Panc1 (cell line): ENCODE results near the gene CDYL. TPM values are rescaled to one million over a fixed set of nuclear protein-coding genes. Genes with fewer than 3 reads are reported as not detected.

Source experiments
- ATAC-seq: fragments of 200-7000 bp; cut with Tn5 transposase; 2 replicates; pipeline ENCODE4 v1.9.1; 2020; ENCODE audit warnings: mild to moderate bottlenecking, moderate library complexity
- BruUV-seq: library from RNA; stranded (reverse); fragments of 400-500 nt; replicated peaks from 2 replicates; lab custom pipeline; 2021; lab: Mats Ljungman, UMichigan
- CTCF ChIA-PET: fragments of 300-600 bp; sonication (Branson Sonifier 250); formaldehyde crosslinking; loops from one replicate; lab custom pipeline; 2022; ENCODE audit warnings: antibody characterized with exemption; lab: Charles Lee
- POLR2A ChIA-PET: fragments of 300-600 bp; sonication (Branson Sonifier 250); formaldehyde crosslinking; loops from one replicate; lab custom pipeline; 2022; ENCODE audit warnings: antibody characterized with exemption; lab: Charles Lee
- DNase-seq: peaks from one replicate; pipeline ENCODE4 v3.0.0-alpha.2; 2010; ENCODE audit warnings: low read depth, low spot score
- H3K27ac ChIP-seq: 2 replicates; pipeline ENCODE4 v1.5.1; 2011; ENCODE audit warnings: mild to moderate bottlenecking, low read length, inconsistent platforms
- H3K27me3 ChIP-seq: fragments of 200-500 bp; sonication (Bioruptor generic); 2 replicates; pipeline ENCODE4 v1.6.0; 2014; ENCODE audit warnings: low read length, inconsistent platforms; ENCODE audit not compliant: control insufficient read depth, insufficient read depth
- H3K36me3 ChIP-seq: fragments of 200-500 bp; sonication (Bioruptor generic); 2 replicates; pipeline ENCODE4 v1.5.1; 2014; ENCODE audit warnings: inconsistent platforms, mild to moderate bottlenecking, low read length, moderate library complexity; ENCODE audit not compliant: control insufficient read depth, insufficient read depth
- H3K4me1 ChIP-seq: 2 replicates; pipeline ENCODE4 v1.5.1; 2011; ENCODE audit warnings: inconsistent platforms, mild to moderate bottlenecking, low read length, moderate library complexity; ENCODE audit not compliant: control insufficient read depth, insufficient read depth
- H3K4me3 ChIP-seq, 2 experiments: 2 replicates each; pipeline ENCODE4 v1.5.1; 2011 to 2012; ENCODE audit warnings: low read depth in 2 of 2, low read length in 2 of 2, mild to moderate bottlenecking in 2 of 2, inconsistent platforms in 1 of 2, moderate library complexity in 1 of 2
- H3K9me3 ChIP-seq: fragments of 200-500 bp; sonication (Bioruptor generic); 2 replicates; pipeline ENCODE4 v1.5.1; 2014; ENCODE audit warnings: low read depth, mild to moderate bottlenecking, inconsistent platforms, low read length, moderate library complexity; ENCODE audit not compliant: control insufficient read depth, insufficient read depth
- POLR2AphosphoS5 ChIP-seq: IDR thresholded peaks from 2 replicates; pipeline ENCODE4 v1.6.1; 2012; ENCODE audit warnings: mild to moderate bottlenecking, low read depth, low read length, moderate library complexity
- SIN3A ChIP-seq: IDR thresholded peaks from 2 replicates; pipeline ENCODE4 v1.6.1; 2012; ENCODE audit warnings: low read depth, mild to moderate bottlenecking, low read length, moderate library complexity, borderline replicate concordance; ENCODE audit not compliant: insufficient read depth
- TCF7L2 ChIP-seq: IDR thresholded peaks from 2 replicates; pipeline ENCODE4 v1.6.1; 2011; ENCODE audit warnings: mild to moderate bottlenecking, low read depth, low read length, inconsistent platforms
- in situ Hi-C: cut with HindIII; loops from 2 replicates; pipeline ENCODE4 v1.10.0; 2016; ENCODE audit warnings: low sequenced_read_pairs, low pct_unique_long_range_greater_than_20kb
- intact Hi-C: fragments of 100-400 bp; cut with micrococcal nuclease; formaldehyde crosslinking; loops from one replicate; pipeline ENCODE4 v1.10.0; 2022; ENCODE audit not compliant: unreplicated experiment
- total RNA-seq: library from RNA; stranded (reverse); gene quantifications from one replicate; pipeline ENCODE4 v1.2.1, GENCODE V29; 2021; ENCODE audit not compliant: unreplicated experiment
- TF ChIP-seq, protein P1 (sequence below): fragments of 450-650 bp; IDR thresholded peaks from 2 replicates; pipeline ENCODE4 v1.5.1; 2017; ENCODE audit warnings: mild to moderate bottlenecking
- TF ChIP-seq, protein P2 (sequence below), 2 experiments: IDR thresholded peaks; 2 replicates each; pipeline ENCODE4 v1.6.1; 2011 to 2012; ENCODE audit warnings: low read depth in 2 of 2, control low read depth in 1 of 2, low read length in 1 of 2, mild to moderate bottlenecking in 1 of 2, moderate library complexity in 1 of 2; ENCODE audit not compliant: insufficient read depth in 1 of 2

Gene CDYL
- total RNA-seq, 1 experiment from 2014 or later, result 61.4 TPM

DNA sequence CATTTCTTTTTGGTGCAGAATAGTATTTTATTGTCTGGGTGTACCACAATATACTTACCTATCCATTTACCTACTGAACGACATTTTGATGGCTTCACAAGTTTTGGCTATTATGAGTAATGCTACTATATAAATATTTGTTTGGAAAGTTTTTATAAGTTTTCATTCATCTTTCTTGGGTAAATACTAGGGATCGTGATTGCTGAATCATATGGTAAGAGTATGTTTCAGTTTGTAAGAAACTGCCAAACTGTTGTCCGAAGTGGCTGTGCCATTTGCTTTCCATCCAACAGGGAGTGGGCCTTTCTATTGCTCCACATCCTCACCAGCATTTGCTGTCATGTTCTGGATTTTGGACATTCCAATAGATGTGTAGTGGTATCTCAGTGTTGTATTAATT is 104.2 kb downstream of the CDYL start:
- intact Hi-C loops (no loop called here), in situ Hi-C loops (no loop called here)
- BruUV-seq, result no TSS peak
- Histone ChIP-seq H3K4me3 (no peak overlapping the region), H3K36me3 (no peaks in the 10 kb centered on the region), H3K27me3 (no peaks in the 10 kb centered on the region), H3K9me3 (no peaks in the 10 kb centered on the region), H3K27ac (no peak overlapping the region), H3K4me1 (peaks cover 5% of the 10 kb centered on the region)
- TF ChIP-seq TCF7L2, result no peak
- TF ChIP-seq POLR2AphosphoS5, result no peak
- TF ChIP-seq, protein P1, sequence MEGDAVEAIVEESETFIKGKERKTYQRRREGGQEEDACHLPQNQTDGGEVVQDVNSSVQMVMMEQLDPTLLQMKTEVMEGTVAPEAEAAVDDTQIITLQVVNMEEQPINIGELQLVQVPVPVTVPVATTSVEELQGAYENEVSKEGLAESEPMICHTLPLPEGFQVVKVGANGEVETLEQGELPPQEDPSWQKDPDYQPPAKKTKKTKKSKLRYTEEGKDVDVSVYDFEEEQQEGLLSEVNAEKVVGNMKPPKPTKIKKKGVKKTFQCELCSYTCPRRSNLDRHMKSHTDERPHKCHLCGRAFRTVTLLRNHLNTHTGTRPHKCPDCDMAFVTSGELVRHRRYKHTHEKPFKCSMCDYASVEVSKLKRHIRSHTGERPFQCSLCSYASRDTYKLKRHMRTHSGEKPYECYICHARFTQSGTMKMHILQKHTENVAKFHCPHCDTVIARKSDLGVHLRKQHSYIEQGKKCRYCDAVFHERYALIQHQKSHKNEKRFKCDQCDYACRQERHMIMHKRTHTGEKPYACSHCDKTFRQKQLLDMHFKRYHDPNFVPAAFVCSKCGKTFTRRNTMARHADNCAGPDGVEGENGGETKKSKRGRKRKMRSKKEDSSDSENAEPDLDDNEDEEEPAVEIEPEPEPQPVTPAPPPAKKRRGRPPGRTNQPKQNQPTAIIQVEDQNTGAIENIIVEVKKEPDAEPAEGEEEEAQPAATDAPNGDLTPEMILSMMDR, result no peak
- TF ChIP-seq, protein P2, sequence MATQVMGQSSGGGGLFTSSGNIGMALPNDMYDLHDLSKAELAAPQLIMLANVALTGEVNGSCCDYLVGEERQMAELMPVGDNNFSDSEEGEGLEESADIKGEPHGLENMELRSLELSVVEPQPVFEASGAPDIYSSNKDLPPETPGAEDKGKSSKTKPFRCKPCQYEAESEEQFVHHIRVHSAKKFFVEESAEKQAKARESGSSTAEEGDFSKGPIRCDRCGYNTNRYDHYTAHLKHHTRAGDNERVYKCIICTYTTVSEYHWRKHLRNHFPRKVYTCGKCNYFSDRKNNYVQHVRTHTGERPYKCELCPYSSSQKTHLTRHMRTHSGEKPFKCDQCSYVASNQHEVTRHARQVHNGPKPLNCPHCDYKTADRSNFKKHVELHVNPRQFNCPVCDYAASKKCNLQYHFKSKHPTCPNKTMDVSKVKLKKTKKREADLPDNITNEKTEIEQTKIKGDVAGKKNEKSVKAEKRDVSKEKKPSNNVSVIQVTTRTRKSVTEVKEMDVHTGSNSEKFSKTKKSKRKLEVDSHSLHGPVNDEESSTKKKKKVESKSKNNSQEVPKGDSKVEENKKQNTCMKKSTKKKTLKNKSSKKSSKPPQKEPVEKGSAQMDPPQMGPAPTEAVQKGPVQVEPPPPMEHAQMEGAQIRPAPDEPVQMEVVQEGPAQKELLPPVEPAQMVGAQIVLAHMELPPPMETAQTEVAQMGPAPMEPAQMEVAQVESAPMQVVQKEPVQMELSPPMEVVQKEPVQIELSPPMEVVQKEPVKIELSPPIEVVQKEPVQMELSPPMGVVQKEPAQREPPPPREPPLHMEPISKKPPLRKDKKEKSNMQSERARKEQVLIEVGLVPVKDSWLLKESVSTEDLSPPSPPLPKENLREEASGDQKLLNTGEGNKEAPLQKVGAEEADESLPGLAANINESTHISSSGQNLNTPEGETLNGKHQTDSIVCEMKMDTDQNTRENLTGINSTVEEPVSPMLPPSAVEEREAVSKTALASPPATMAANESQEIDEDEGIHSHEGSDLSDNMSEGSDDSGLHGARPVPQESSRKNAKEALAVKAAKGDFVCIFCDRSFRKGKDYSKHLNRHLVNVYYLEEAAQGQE (IDR thresholded peaks at IDR 0.05; ENCODE audit: insufficient read depth in 1 of 2, low read depth in 2 of 2, low read length in 1 of 2), result no peak
- no peak for TF ChIP-seq SIN3A
- DNase-seq, result no peak
- ChIA-PET CTCF (no interaction called here), POLR2A (no interaction called here)
- no peak for ATAC-seq

DNA sequence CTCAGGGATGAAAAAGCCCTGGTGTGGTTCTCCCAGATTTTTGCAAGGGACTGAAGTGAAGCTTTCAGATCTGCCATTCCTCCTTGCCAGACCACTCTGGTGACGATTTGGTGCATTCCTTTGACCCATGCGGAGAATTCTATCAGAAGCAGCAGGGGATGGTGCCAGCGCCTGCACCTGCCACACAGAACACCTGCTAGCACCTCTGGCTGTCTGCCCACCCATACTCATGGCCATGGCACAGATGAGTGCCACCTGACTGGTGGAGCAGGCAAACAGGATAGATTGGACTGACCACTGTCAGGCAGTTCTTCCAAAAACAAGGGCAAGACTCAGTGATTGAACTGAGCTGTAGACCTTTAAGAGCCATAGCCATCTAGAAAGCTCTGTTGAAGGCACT is 107.1 kb downstream of the CDYL start:
- DNase-seq (no peak), ATAC-seq (no peak)
- Histone ChIP-seq H3K27me3 (no peaks in the 10 kb centered on the region), H3K4me1 (peaks cover 5% of the 10 kb centered on the region), H3K36me3 (no peaks in the 10 kb centered on the region), H3K27ac (no peak overlapping the region), H3K9me3 (no peaks in the 10 kb centered on the region), H3K4me3 (no peak overlapping the region)
- TF ChIP-seq TCF7L2 (no peak), SIN3A (no peak), POLR2AphosphoS5 (no peak)
- TF ChIP-seq, protein P2 (IDR thresholded peaks at IDR 0.05; ENCODE audit: insufficient read depth in 1 of 2, low read depth in 2 of 2, low read length in 1 of 2), result no peak
- intact Hi-C loops, result no loop called here
- no TSS peak for BruUV-seq
- CTCF ChIA-PET, result no interaction called here
- POLR2A ChIA-PET, result no interaction called here
- in situ Hi-C loops, result no loop called here
